Nasal cavity respiratory epithelium epithelial cell of viscerocranial mucosa (primary cell): Measurements from ENCODE around the gene TSPY9. TPM values are rescaled to one million over a fixed set of nuclear protein-coding genes. Genes with fewer than 3 reads are reported as not detected.

Experiments
- total RNA-seq: library from RNA; depleted of rRNA; stranded (reverse); fragments of >200 nt; gene quantifications from 2 replicates; pipeline ENCODE4 v1.2.3, GENCODE V29; 2014

Gene TSPY9
- not detected in 2 replicates for total RNA-seq

DNA sequence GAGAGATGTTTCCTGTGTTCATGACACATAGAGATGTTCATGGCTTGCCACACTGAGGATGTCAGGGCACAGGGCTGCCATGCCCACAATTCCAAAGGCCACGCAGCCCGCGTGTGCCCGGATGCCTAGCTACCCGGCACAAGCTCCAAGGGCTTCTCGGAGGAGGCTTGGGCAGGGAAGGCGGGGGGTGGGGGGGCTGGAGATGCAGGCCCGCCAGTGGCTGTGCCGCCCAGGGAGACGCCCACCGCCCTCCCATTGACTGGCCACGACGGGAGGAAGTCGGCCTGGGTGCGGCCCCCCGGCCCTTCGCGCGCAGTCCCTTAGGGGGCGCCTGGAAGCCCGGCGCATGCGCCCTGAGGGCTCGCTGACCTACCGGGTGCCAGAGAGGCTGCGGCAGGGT is at the start of gene TSPY9:
Gene TSPY9, plus strand, starts transcription at position 301 of the 400 bp plus-strand sequence. Its CDS starts 46 bp downstream, at position 347.

GRCh38 chrY:9466655-9467054 is 20.4 kb upstream of the TSPY9 start, which contains the start of gene TSPY1:
TSS of gene TSPY1 (plus strand) at chrY:9466955. CDS start at chrY:9467001, 46 bp downstream.

DNA sequence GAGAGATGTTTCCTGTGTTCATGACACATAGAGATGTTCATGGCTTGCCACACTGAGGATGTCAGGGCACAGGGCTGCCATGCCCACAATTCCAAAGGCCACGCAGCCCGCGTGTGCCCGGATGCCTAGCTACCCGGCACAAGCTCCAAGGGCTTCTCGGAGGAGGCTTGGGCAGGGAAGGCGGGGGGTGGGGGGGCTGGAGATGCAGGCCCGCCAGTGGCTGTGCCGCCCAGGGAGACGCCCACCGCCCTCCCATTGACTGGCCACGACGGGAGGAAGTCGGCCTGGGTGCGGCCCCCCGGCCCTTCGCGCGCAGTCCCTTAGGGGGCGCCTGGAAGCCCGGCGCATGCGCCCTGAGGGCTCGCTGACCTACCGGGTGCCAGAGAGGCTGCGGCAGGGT is 40.5 kb downstream of the TSPY9 start, which contains the start of gene TSPY10:
Gene TSPY10, plus strand, starts transcription at position 301 of the 400 bp plus-strand sequence. Its CDS starts 46 bp downstream, at position 347.

Other genes starting within 250 kb of the TSPY9 start
- gene TSPY4, start 149.8 kb upstream of the TSPY9 start, total RNA-seq, result not detected in 2 replicates
- not detected in 2 replicates for gene TSPY8, start 129.5 kb upstream of the TSPY9 start, total RNA-seq
- not detected in 2 replicates for gene TSPY3, start 88.8 kb upstream of the TSPY9 start, total RNA-seq
- gene TSPY1, start 20.3 kb upstream of the TSPY9 start, total RNA-seq, result not detected in 2 replicates
- gene TSPY10, start 40.6 kb downstream of the TSPY9 start, total RNA-seq, result not detected in 2 replicates